DOHH2 (cell line): ENCODE measurements around the gene CCL19.

Experiments
- CTCF ChIP-seq: fragments of 200-600 bp; sonication (generic); IDR thresholded peaks from one replicate; pipeline ENCODE4 v1.5.1; 2014; ENCODE audit warnings: antibody characterized with exemption, mild to moderate bottlenecking, low read depth, low read length; ENCODE audit not compliant: poor library complexity, severe bottlenecking
- EZH2phosphoT487 ChIP-seq: fragments of 200-600 bp; sonication (generic); IDR thresholded peaks from 2 replicates; pipeline ENCODE4 v1.6.1; 2017; ENCODE audit warnings: borderline replicate concordance, mild to moderate bottlenecking, antibody characterized with exemption, low read length, moderate library complexity, mixed read lengths

- TF ChIP-seq CTCF (no peak), EZH2phosphoT487 (no peak)
Measured at GRCh38 chr9:34684816-34685215, 6.3 kb downstream of the CCL19 start.
